Measurements from ENCODE around the gene RYR1.
"Not testable (repeated sequence)": the region's sequence is repeated elsewhere in the genome, so short reads cannot be mapped to it uniquely, and the experiment has no call there.

The RYR1 gene

DNA sequence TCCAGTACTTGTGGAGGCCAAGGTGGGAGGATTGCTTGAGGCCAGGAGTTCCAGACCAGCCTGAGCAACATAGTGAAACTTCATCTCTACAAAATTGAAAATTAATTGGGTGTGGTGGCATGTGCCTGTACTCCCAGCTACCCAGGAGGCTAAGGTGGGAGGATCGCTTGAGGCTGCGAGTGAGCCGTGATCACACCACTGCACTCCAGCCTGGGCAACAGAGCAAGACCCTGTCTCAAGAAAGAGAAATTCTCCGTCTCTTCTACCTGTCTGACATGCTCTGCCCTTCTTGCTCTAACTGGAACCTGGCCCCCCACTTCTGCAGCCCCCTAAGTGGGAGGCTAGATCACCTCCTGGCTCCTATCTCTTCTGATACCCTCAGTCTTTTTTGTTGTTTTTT, 192.9 kb downstream of the RYR1 start:
- TF ChIP-seq, protein P1, sequence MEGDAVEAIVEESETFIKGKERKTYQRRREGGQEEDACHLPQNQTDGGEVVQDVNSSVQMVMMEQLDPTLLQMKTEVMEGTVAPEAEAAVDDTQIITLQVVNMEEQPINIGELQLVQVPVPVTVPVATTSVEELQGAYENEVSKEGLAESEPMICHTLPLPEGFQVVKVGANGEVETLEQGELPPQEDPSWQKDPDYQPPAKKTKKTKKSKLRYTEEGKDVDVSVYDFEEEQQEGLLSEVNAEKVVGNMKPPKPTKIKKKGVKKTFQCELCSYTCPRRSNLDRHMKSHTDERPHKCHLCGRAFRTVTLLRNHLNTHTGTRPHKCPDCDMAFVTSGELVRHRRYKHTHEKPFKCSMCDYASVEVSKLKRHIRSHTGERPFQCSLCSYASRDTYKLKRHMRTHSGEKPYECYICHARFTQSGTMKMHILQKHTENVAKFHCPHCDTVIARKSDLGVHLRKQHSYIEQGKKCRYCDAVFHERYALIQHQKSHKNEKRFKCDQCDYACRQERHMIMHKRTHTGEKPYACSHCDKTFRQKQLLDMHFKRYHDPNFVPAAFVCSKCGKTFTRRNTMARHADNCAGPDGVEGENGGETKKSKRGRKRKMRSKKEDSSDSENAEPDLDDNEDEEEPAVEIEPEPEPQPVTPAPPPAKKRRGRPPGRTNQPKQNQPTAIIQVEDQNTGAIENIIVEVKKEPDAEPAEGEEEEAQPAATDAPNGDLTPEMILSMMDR (IDR thresholded peaks at IDR 0.05; ENCODE audit: insufficient read depth, low read length, poor library complexity, severe bottlenecking) = no peak
- no peak for TF ChIP-seq EZH2phosphoT487 (conservative IDR thresholded peaks at IDR 0.05; ENCODE audit: low read length)
- peaks cover 8% of the 10 kb centered on the region; the same call in 1 of the 2 replicates for H3K36me3 ChIP-seq (ENCODE audit: low read length)
- no peak overlapping the region for H3K4me3 ChIP-seq (ENCODE audit: insufficient read depth, low read length, poor library complexity, severe bottlenecking)

DNA sequence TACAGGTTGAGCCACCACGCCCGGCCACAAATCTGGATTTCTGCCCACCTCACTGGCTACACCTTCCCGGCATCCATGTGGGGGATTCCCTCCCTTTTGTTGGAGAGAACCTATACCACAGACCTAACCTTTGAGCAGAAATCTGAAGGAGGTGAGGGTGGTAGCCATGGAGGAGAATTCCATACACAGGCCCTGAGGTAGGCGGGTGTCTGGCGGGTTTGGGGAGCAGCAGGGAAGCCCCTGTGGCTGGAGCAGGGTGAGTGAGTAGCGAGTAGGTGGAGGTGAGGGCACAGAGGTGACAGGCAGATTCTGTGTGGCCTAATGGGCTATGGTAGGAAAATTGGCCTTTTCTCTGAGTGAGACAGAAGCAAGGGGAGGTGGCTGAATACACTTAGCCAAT, 196.1 kb downstream of the RYR1 start:
- H3K9ac ChIP-seq (ENCODE audit: low read length) = no peak overlapping the region
- H3K9me3 ChIP-seq (ENCODE audit: insufficient read depth, low read length) = no peaks in the 10 kb centered on the region
- H3K27me3 ChIP-seq (ENCODE audit: low read length) = no peaks in the 10 kb centered on the region
- no peaks in the 10 kb centered on the region for H3K79me2 ChIP-seq (ENCODE audit: insufficient read depth, low read length)
- no peak for TF ChIP-seq EZH2phosphoT487 (conservative IDR thresholded peaks at IDR 0.05; ENCODE audit: low read length)
- TF ChIP-seq, protein P1 (IDR thresholded peaks at IDR 0.05; ENCODE audit: insufficient read depth, low read length, poor library complexity, severe bottlenecking) = no peak
- no peak overlapping the region for H3K27ac ChIP-seq (ENCODE audit: low read depth, low read length)
- no peaks in the 10 kb centered on the region; the same call in 1 of the 2 replicates for H3F3A ChIP-seq (ENCODE audit: insufficient read depth)
- no peak overlapping the region for H3K4me2 ChIP-seq (ENCODE audit: low read depth, low read length, poor library complexity, severe bottlenecking)
- no peak overlapping the region for H2AFZ ChIP-seq (ENCODE audit: low read depth, low read length, severe bottlenecking)
- H3K4me3 ChIP-seq (ENCODE audit: insufficient read depth, low read length, poor library complexity, severe bottlenecking) = no peak overlapping the region
- no peaks in the 10 kb centered on the region for H3K9me2 ChIP-seq (replicated peaks; ENCODE audit: insufficient read depth, low read length)
- H4K20me1 ChIP-seq (ENCODE audit: low read depth, low read length) = no peaks in the 10 kb centered on the region
- 0 out of 2 replicates have a peak, but pooled peaks cover 2% of the 10 kb centered on the region for H3K36me3 ChIP-seq (ENCODE audit: low read length)

More for the DNA sequence above, 192.9 kb downstream of the RYR1 start:
- H3K4me2 ChIP-seq (ENCODE audit: low read depth, low read length, poor library complexity, severe bottlenecking) = no peak overlapping the region
- H3K79me2 ChIP-seq (ENCODE audit: insufficient read depth, low read length) = peaks cover 2% of the 10 kb centered on the region; the same call in 1 of the 2 replicates
- no peaks in the 10 kb centered on the region for H3K9me2 ChIP-seq (replicated peaks; ENCODE audit: insufficient read depth, low read length)
- no peak overlapping the region for H3K9ac ChIP-seq (ENCODE audit: low read length)
- no peak overlapping the region for H3K27ac ChIP-seq (ENCODE audit: low read depth, low read length)
- no peaks in the 10 kb centered on the region for H4K20me1 ChIP-seq (ENCODE audit: low read depth, low read length)
- H3F3A ChIP-seq (ENCODE audit: insufficient read depth) = no peaks in the 10 kb centered on the region
- H3K27me3 ChIP-seq (ENCODE audit: low read length) = no peaks in the 10 kb centered on the region
- no peaks in the 10 kb centered on the region for H3K9me3 ChIP-seq (ENCODE audit: insufficient read depth, low read length)
- H2AFZ ChIP-seq (ENCODE audit: low read depth, low read length, severe bottlenecking) = no peak overlapping the region

DNA sequence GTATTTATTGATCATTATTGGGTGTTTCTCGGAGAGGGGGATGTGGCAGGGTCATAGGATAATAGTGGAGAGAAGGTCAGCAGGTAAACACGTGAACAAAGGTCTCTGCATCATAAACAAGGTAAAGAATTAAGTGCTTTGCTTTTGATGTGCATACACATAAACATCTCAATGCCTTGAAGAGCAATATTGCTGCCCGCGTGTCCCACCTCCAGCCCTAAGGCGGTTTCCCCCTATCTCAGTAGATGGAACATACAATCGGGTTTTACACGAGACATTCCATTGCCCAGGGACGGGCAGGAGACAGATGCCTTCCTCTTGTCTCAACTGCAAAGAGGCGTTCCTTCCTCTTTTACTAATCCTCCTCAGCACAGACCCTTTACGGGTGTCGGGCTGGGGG, 197.8 kb downstream of the RYR1 start:
- H3K27ac ChIP-seq (ENCODE audit: low read depth, low read length); H3K36me3 ChIP-seq (ENCODE audit: low read length); H2AFZ ChIP-seq (ENCODE audit: low read depth, low read length, severe bottlenecking); H3K9ac ChIP-seq (ENCODE audit: low read length); H3K79me2 ChIP-seq (ENCODE audit: insufficient read depth, low read length); H3K4me2 ChIP-seq (ENCODE audit: low read depth, low read length, poor library complexity, severe bottlenecking); H3K27me3 ChIP-seq (ENCODE audit: low read length); H3K9me3 ChIP-seq (ENCODE audit: insufficient read depth, low read length); H4K20me1 ChIP-seq (ENCODE audit: low read depth, low read length); H3F3A ChIP-seq (ENCODE audit: insufficient read depth); H3K4me3 ChIP-seq (ENCODE audit: insufficient read depth, low read length, poor library complexity, severe bottlenecking); H3K9me2 ChIP-seq (replicated peaks; ENCODE audit: insufficient read depth, low read length): not testable (repeated sequence)

DNA sequence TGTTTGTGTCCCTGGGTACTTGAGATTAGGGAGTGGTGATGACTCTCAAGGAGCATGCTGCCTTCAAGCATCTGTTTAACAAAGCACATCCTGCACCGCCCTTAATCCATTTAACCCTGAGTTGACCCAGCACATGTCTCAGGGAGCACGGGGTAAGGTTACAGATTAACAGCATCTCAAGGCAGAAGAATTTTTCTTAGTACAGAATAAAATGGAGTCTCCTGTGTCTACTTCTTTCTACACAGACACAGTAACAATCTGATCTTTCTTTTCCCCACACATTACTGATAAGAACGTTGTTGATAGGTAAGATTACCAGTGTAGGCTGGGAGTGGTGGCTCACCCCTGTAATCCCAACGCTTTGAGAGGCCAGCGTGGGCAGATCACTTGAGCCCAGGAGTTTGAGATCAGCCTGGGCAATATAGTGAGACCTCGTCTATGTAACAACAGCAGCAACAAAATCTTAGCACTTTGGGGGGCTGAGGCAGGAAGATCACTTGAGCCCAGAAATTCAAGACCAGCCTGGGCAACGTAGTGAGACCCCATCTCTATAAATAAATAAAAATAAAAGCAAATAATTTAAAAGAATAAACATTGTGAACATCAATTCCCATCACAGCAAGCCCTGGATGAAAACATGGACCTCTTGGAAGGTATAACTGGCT, 198.5 kb downstream of the RYR1 start:
- not testable (repeated sequence) for H3K4me2 ChIP-seq (ENCODE audit: low read depth, low read length, poor library complexity, severe bottlenecking); H3K79me2 ChIP-seq (ENCODE audit: insufficient read depth, low read length); H3K9me2 ChIP-seq (replicated peaks; ENCODE audit: insufficient read depth, low read length); H3K27me3 ChIP-seq (ENCODE audit: low read length); H2AFZ ChIP-seq (ENCODE audit: low read depth, low read length, severe bottlenecking); H3K9me3 ChIP-seq (ENCODE audit: insufficient read depth, low read length); H3K36me3 ChIP-seq (ENCODE audit: low read length); H3K9ac ChIP-seq (ENCODE audit: low read length); H4K20me1 ChIP-seq (ENCODE audit: low read depth, low read length); H3F3A ChIP-seq (ENCODE audit: insufficient read depth); H3K27ac ChIP-seq (ENCODE audit: low read depth, low read length); H3K4me3 ChIP-seq (ENCODE audit: insufficient read depth, low read length, poor library complexity, severe bottlenecking)

Measured in SU-DHL-6 (cell line).